Erythroblast (primary cell): ENCODE data around the gene KAZN.

Experiments
- GATA1 ChIP-seq: IDR thresholded peaks from 2 replicates; pipeline ENCODE4 v1.6.1; 2011; ENCODE audit warnings: low read depth, mild to moderate bottlenecking, control low read depth, low read length, moderate library complexity
- POLR2A ChIP-seq: IDR thresholded peaks from 2 replicates; pipeline ENCODE4 v1.6.1; 2011; ENCODE audit warnings: mild to moderate bottlenecking, low read length

GRCh38 chr1:15094719-15095495 lies 496.4 kb downstream of the KAZN start:
- TF ChIP-seq POLR2A = no peak
- TF ChIP-seq GATA1 = no peak
